Effector CD8-positive, alpha-beta T cell (primary cell): ENCODE measurements around the gene COQ8A.
"Not testable (repeated sequence)": the region's sequence is repeated elsewhere in the genome, so short reads cannot be mapped to it uniquely, and the experiment has no call there.

Experiments used
- DNase-seq: peaks from one replicate; lab custom pipeline; 2025; lab: John Stamatoyannopoulos, UW

COQ8A gene

DNA sequence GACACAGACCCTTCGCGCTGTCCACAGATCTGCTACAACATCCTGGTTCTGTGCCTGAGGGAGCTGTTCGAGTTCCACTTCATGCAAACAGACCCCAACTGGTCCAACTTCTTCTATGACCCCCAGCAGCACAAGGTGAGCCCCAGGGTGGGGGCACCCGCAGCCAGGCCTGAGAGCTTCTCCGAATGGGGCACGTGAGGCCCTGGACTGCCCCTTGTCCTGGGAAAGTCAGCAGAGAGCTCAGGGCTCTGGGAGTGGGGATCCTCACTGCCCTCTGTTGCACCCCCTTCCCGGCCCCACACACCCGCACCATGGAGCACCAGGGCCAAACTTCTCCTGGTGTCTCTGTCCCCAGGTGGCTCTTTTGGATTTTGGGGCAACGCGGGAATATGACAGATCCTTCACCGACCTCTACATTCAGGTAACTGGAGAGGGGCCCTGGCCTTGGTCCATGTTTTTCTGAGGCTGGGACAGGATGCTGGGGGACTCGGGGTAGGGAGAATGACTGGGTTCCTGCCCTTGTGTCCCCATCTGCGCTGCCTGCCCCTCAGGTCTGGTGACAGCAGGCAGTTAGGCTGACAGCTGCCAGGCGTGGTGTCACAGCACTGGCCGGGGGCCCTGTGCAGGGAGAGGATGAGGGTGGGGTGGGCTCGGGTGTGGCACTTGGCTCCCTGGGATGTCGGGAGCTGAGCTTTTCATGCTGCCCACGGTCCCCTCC lies 44.6 kb downstream of the COQ8A start:
- no peak for DNase-seq

DNA sequence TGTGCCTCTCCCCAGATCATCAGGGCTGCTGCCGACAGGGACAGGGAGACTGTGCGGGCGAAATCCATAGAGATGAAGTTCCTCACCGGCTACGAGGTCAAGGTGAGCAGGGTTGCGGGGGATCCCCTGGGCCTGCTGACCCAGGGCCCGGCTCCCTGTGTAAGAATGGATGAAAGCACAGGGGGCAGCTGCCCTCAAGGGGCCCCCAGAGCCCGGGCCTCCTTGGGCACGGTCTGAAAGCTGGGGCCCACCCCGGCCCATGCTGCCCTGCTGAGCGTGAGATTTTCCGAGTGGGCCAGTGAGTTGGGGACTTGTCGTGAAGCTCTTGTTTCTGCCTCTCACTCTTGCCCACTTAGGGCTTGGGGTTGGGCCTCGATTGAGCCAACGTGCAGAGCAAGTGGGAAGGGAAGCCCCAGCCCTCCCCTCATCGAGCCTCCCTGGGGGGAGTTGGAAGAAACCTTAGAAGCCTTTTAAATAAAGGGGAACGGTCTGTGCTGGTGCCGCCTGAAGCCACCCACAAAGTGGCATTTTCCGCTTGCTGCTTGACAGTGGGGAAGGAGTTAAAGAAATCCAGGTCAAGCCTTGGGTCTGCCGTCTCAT lies 45.2 kb downstream of the COQ8A start:
- DNase-seq, result no peak

- no peak for DNase-seq
Observed at GRCh38 chr1:226985839-226986463, 45.9 kb downstream of the COQ8A start.

- DNase-seq, result no peak
Observed at GRCh38 chr1:226986496-226987178, 46.5 kb downstream of the COQ8A start.

DNA sequence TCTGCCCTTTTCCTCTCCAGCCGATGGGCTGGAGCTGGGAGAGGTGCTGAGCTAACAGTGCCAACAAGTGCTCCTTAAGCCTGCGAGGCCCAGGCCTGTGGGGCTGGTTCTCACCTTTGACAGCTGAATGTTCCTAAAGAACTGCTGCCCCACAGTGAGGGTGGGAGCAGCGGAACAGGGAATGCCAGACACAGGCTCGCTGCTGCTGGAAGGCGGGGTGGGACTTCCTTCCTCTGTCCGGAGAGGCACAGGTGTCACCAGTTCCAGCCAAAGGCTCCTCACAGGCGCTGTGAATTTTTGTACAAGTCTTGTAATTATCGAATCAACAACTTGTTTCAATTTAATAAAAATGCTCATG lies 47.1 kb downstream of the COQ8A start:
- DNase-seq, result no peak

DNA sequence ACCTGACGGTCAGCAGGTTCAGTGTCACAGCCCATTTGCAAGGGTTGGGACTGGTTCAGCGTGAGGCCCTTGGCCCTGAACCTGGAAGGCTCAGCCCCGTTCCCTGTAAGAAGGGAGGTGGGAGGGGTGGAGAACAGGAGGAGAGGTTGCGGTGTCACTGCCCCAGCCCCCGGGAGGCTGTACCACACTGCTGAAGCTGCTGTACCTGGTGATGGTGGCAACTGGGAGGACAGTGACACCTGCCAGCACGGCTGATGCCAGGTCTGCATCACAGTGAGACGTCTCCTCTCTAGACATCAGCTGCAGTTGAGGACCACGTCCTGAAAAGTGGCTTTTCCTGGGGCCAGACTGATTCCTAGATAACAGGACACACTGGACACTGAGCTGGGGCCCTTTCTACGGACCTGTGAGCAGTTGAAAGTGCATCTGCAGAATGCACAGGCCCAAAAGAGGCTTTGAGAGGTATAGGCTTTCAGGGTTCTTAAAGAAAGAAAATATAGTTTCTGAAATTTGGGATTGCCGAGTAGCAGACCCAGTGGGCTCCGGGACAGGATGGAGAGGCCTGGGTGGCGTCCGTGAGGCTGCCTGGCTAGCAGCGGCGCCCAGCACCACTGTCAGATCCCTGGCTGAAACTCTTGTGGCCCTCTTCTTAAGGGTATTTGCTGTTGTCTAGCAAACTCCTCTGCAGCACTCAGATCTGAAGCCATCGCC lies 47.7 kb downstream of the COQ8A start:
- no peak for DNase-seq

GRCh38 chr1:226988334-226988666 lies 48.2 kb downstream of the COQ8A start:
- DNase-seq, result no peak

GRCh38 chr1:226989085-226989920 lies 49.2 kb downstream of the COQ8A start:
- DNase-seq, result no peak

DNA sequence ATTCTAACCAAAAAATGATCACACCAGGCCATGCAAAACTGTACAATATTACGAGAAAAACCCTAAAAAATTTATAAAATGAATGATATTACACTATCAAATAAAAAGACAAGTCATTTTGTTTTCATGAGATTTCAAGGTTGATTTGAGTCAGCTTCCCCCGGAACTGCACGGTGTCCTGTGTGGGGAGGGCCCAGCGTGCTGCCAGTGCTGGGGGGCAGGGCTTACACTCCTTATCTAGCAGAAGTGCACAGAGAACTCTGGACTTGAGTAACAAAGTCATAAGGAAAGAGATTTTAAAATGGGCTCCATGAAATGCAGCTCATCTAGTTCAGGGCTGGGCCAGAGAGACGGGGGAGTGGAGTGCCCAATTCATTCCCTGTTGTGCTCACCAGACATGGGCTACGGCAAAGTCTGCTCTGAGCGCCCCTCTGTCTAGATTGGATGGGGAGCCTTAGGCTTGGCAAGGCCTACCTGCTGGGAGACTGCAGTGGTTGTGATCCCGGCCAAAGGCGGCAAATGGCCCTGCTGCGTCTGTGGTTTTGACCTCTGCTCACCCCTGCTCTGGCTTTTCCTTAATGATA lies 50.1 kb downstream of the COQ8A start:
- no peak for DNase-seq

DNA sequence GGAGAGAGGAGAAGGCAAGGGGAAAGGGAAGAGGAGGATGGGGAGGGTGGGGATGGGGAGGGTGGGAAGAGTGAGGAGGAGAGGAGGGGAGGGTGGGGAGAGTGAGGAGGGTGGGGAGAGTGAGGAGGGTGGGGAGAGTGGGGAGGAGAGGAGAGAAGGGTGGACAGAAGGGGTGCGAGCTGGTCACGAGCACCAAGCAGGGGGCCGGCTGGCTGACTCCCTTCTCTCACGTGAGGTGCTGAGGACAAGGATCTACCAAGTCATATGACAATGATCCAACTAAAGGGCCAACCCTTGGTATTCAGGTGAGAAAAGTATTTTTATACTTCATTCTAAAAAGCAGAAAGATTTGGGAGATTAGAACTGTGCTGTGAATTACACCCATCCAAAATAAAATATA lies 51.8 kb downstream of the COQ8A start:
- DNase-seq, result no peak

GRCh38 chr1:226993814-226994585 lies 53.9 kb downstream of the COQ8A start:
- DNase-seq, result no peak

GRCh38 chr1:226994586-226995364 lies 54.7 kb downstream of the COQ8A start:
- DNase-seq, result no peak

DNA sequence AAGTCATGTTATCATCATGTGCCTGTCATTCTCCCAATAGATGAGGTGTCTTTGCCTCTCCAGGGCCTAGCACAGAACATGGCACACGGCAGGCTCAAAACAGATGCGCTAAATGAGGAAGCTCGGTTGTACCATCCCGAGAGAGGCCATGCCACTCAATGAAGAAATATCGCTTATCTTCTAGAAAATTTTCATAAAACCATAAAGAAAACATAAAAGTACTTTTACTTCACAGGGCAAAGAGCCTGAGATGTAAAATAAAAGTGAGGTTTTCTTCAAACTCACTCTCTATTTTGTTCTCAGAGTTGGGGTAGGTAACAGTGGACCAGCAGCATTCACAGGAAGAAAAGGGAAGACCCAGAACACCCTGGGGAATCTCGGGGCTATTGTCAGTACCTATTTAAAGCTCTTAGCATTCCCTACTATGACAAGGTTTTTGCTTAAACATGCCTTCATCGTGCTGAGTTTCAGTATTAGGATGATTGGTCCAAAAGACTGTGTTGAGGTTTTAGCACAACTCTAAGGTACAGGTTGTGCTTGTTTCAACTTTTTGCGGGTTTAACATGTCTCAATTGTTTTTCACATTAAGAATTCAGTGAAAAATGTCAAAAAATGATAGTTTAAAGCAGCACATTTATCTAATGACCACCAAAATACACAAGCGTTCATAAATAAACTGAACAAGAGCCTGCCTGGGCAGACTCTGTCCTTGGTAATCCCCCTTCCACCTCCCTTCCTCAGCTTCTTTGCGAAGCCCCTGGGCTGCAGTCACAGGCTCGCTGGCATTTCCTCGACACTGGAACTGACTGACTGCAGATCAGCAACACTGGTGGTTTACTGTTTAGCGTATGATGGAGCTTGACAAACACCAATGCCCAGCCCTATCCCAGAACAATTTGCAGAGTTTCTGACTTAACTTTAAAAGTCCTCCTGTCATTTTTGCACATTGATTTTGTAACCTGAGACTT lies 55.6 kb downstream of the COQ8A start:
- no peak for DNase-seq

DNA sequence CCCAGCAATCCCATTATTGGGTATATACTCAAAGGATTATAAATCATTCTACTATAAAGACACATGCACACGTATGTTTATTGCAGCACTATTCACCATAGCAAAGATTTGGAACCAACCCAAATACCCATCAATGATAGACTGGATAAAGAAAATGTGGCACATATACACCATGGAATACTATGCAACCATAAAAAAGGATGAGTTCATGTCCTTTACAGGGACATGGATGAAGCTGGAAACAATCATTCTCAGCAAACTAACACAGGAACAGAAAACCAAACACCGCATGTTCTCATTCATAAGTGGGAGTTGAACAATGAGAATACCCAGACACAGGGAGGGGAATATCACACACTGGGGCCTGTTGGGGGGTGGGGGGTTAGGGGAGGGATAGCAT lies 59.5 kb downstream of the COQ8A start:
- not testable (repeated sequence) for DNase-seq

GRCh38 chr1:227002531-227003049 lies 62.5 kb downstream of the COQ8A start:
- DNase-seq, result no peak

DNA sequence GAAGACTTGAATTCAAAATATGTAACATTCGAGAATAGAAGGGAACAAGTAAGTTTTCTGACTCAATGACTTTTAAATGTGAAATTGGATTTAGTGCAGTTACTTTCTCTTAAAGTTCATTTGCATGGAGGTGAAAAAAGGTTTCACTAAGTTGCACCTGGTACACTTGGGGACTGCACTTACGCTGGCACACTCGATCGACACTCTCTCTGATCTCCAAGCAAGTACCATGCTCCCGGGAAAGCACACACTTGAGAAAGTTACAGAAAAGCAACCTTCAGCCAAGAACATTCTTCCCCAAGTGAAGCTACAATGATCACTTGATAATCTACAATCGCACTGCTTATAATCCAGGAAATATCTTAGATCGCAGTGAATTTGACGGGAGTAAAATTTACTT lies 63.1 kb downstream of the COQ8A start:
- no peak for DNase-seq

DNA sequence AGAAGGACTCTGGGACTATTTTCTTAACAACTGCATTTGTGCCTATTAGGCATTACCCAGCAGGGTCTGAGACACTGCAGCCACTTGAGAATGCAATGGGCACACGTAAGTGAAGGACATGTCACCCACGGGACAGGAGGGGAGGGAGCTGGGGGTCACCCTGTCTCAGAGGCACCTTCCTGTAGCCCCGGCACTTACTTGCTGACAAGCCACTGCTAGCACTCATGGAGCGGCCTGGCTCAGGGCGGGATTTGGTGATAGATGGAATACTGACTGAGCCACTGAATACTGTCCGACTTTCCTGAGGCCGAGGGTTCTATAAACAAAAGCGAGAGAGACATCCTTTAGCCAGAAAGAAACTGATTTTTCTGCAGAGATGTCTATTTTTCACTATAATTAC lies 64.7 kb downstream of the COQ8A start:
- DNase-seq, result no peak

GRCh38 chr1:227006226-227006796 lies 66.2 kb downstream of the COQ8A start:
- no peak for DNase-seq
